Lower lobe of right lung (tissue), 2 donors: ENCODE data around the gene ABCB10. TPM values are rescaled to one million over a fixed set of nuclear protein-coding genes. Genes with fewer than 3 reads are reported as not detected.

Experiments
- ATAC-seq, 2 donors: fragments of 200-7000 bp; cut with Tn5 transposase; one replicate each; pipeline ENCODE4 v1.9.1; 2020 to 2022; ENCODE audit warnings: mild to moderate bottlenecking in 2 of 2, moderate library complexity in 2 of 2
- DNase-seq: peaks from one replicate; pipeline ENCODE4 v3.0.0-alpha.2; 2020
- H3K27ac ChIP-seq: fragments of 200-600 bp; one replicate; pipeline ENCODE4 v1.8.0; 2022
- H3K27me3 ChIP-seq: fragments of 200-600 bp; one replicate; pipeline ENCODE4 v1.8.0; 2022; ENCODE audit warnings: low read depth
- H3K36me3 ChIP-seq: fragments of 200-600 bp; one replicate; pipeline ENCODE4 v1.8.0; 2022; ENCODE audit warnings: mild to moderate bottlenecking
- H3K4me1 ChIP-seq: fragments of 200-600 bp; one replicate; pipeline ENCODE4 v1.8.0; 2022
- H3K4me3 ChIP-seq: fragments of 200-600 bp; one replicate; pipeline ENCODE4 v1.8.0; 2022; ENCODE audit warnings: mild to moderate bottlenecking
- H3K9me3 ChIP-seq: fragments of 200-600 bp; one replicate; pipeline ENCODE4 v1.8.0; 2022
- intact Hi-C: fragments of 100-400 bp; cut with DNase I; formaldehyde crosslinking; loops from one replicate; pipeline ENCODE4 v1.11.0; 2022
- total RNA-seq: library from RNA; stranded (reverse); fragmentation: NEBNext Ultra II Directional; extraction: Animal tissue kit (Norgen Biotek cat#: 25700); gene quantifications from one replicate; pipeline ENCODE4 v1.2.1, GENCODE V29; 2021
- TF ChIP-seq, protein P1 (sequence below): fragments of 200-600 bp; IDR thresholded peaks from one replicate; pipeline ENCODE4 v1.8.0; 2022; ENCODE audit warnings: antibody characterized with exemption, mild to moderate bottlenecking
- donor health status: DM: no; HTN: yes; CAD: no; lungs with severe emphysema.

Gene ABCB10
- total RNA-seq, 1 donor from 2014 or later, result 17.8 TPM

DNA sequence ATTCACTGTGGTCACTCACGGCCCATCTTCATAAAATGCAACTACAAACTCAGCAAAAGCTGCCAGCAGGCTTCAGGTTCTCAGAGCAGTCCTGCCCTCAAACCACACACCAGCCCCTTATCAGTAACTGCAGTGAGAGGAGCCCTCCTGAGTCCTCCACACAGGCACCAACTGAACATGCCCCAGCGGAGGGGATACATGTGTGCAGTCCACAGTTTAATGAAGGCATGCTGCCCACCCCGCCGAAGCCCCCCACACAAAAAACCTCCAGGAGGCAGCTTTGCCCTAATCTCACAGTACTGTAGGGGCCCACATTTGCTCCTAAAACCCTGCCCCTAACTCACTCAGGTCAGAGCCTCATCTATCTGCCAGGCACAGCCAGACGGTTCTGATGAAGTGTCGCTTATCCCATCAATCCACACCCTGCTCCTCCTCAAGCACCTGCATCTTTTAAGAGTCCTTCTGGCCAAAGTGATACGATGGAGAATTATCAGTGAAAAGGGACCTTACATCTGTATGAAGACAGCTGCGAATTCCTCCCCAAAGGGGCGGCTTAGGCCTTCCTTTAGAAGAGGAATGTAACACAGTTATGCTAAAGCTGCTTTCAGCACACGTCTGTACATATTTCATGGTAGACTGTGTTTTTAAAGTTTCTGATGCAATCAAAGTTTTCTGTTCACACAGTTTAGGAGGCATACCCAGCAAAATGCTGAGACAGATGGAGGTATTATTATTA is 3.5 kb downstream of the ABCB10 start:
- ATAC-seq (no peak), DNase-seq (no peak)
- H3K4me1 ChIP-seq, result peaks cover 28% of the 10 kb centered on the region
- no peaks in the 10 kb centered on the region for H3K27me3 ChIP-seq
- no peaks in the 10 kb centered on the region for H3K9me3 ChIP-seq
- no peaks in the 10 kb centered on the region for H3K36me3 ChIP-seq
- no peak overlapping the region for H3K4me3 ChIP-seq
- no peak overlapping the region for H3K27ac ChIP-seq
- TF ChIP-seq, protein P1, sequence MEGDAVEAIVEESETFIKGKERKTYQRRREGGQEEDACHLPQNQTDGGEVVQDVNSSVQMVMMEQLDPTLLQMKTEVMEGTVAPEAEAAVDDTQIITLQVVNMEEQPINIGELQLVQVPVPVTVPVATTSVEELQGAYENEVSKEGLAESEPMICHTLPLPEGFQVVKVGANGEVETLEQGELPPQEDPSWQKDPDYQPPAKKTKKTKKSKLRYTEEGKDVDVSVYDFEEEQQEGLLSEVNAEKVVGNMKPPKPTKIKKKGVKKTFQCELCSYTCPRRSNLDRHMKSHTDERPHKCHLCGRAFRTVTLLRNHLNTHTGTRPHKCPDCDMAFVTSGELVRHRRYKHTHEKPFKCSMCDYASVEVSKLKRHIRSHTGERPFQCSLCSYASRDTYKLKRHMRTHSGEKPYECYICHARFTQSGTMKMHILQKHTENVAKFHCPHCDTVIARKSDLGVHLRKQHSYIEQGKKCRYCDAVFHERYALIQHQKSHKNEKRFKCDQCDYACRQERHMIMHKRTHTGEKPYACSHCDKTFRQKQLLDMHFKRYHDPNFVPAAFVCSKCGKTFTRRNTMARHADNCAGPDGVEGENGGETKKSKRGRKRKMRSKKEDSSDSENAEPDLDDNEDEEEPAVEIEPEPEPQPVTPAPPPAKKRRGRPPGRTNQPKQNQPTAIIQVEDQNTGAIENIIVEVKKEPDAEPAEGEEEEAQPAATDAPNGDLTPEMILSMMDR, result no peak
- intact Hi-C loops, result no loop called here

DNA sequence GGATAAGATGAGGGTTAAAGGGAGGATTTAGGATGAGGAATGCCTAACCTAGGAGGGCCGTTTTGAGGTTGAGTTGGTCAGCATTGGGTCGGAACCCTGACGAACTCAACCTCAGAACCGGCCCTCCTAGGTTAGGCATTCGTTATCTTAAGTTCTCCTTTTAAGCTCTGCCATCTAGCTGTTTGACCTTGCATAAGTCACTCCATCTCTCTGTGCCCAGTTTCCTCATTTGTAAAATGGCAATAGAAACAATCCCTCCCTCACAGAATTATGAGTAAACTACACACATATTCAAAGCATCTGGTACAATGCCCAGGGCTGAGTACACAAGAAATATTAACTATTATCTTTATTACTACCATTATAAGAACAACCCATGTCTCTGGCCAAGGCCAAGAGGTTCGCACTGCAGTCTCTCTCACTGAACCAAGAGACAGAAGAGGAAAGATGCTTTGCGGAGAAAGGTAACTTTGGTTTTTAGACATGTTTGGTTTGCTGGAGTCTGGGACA is 4.8 kb downstream of the ABCB10 start:
- H3K9me3 ChIP-seq, result no peaks in the 10 kb centered on the region
- H3K27ac ChIP-seq, result no peak overlapping the region
- H3K27me3 ChIP-seq, result no peaks in the 10 kb centered on the region
- H3K36me3 ChIP-seq, result peaks cover 5% of the 10 kb centered on the region
- TF ChIP-seq, protein P1, result no peak
- no peak overlapping the region for H3K4me3 ChIP-seq
- DNase-seq, result no peak
- intact Hi-C loops, result no loop called here
- peaks cover 23% of the 10 kb centered on the region for H3K4me1 ChIP-seq
- ATAC-seq, result no peak

DNA sequence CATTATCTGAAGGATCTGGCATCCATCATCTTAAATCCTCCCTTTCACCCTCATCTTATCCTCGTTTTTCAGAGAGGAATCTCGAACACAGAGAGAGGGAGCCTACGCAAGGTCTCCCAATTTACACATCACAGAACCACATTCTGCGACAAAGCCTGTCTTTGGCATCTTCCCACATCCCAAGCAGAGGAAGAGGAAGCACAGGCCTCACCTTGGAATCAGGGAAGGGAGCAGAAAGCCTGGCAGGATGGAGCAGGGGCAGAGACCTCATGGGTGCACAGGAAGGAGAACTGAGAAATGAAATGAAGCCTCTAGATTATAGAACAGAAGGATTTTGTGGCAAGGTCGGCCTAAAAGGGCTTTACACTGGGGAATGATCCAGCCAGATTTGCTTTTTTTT is 5.8 kb downstream of the ABCB10 start:
- ATAC-seq, result no peak
- TF ChIP-seq, protein P1, result no peak
- no peak for DNase-seq
- H3K27ac ChIP-seq, result no peak overlapping the region
- H3K27me3 ChIP-seq, result no peaks in the 10 kb centered on the region
- H3K4me3 ChIP-seq, result no peak overlapping the region
- H3K36me3 ChIP-seq, result peaks cover 12% of the 10 kb centered on the region
- intact Hi-C loops, result no loop called here
- H3K4me1 ChIP-seq, result peaks cover 23% of the 10 kb centered on the region
- no peaks in the 10 kb centered on the region for H3K9me3 ChIP-seq

DNA sequence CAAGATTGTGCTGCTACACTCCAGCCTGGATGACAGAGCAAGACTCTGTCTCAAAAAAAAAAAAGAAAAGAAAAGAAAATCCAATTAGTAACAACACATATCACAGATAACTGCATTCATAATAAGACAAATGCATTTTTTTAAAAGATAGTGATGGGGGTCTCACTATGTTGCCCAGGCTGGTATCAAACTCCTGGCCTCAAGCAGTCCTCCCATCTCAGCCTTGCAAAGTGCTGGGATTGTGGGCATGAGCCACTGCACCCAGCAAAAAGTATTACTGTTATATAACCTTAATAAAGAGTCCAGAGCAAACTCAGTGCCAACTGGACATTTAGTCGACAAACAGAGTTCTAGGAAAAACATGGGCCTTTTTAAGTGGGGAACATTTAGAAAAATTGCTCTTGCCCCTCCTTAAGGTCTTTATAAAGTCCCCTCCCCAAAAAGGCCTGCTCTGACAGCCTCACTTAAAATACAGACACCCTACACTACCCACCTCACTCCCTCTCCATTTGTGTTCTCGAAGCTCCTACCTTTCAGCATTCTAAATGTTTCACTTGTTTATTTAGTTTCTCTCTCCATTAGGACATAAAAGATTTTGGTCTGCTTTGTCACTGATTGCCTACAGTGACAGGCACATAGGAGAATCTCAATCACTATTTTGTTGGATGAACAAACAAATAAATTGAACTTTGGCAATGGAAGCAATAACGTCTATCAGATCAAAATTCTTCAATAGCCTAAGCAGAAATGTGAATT is 7.5 kb downstream of the ABCB10 start:
- ATAC-seq (no peak), DNase-seq (no peak)
- intact Hi-C loops, result no loop called here
- H3K27me3 ChIP-seq, result no peaks in the 10 kb centered on the region
- H3K36me3 ChIP-seq, result peaks cover 27% of the 10 kb centered on the region
- H3K4me1 ChIP-seq, result peaks cover 6% of the 10 kb centered on the region
- TF ChIP-seq, protein P1, result no peak
- no peaks in the 10 kb centered on the region for H3K9me3 ChIP-seq
- no peak overlapping the region for H3K4me3 ChIP-seq
- H3K27ac ChIP-seq, result no peak overlapping the region

GRCh38 chr1:229547542-229547941 is 11.0 kb downstream of the ABCB10 start:
- DNase-seq (no peak), ATAC-seq (no peak)
- no peak overlapping the region for H3K4me3 ChIP-seq
- H3K9me3 ChIP-seq, result no peaks in the 10 kb centered on the region
- H3K27me3 ChIP-seq, result no peaks in the 10 kb centered on the region
- TF ChIP-seq, protein P1, result no peak
- intact Hi-C loops, result no loop called here
- peaks cover 55% of the 10 kb centered on the region for H3K36me3 ChIP-seq
- no peaks in the 10 kb centered on the region for H3K4me1 ChIP-seq
- H3K27ac ChIP-seq, result no peak overlapping the region
